Panc1 (cell line): ENCODE data around the gene ART5.

ENCODE experiments used
- CTCF ChIP-seq: fragments of 450-650 bp; IDR thresholded peaks from 2 replicates; pipeline ENCODE4 v1.5.1; 2017; ENCODE audit warnings: mild to moderate bottlenecking
- POLR2AphosphoS5 ChIP-seq: IDR thresholded peaks from 2 replicates; pipeline ENCODE4 v1.6.1; 2012; ENCODE audit warnings: mild to moderate bottlenecking, low read depth, low read length, moderate library complexity
- SIN3A ChIP-seq: IDR thresholded peaks from 2 replicates; pipeline ENCODE4 v1.6.1; 2012; ENCODE audit warnings: low read depth, mild to moderate bottlenecking, low read length, moderate library complexity, borderline replicate concordance; ENCODE audit not compliant: insufficient read depth
- TCF7L2 ChIP-seq: IDR thresholded peaks from 2 replicates; pipeline ENCODE4 v1.6.1; 2011; ENCODE audit warnings: mild to moderate bottlenecking, low read depth, low read length, inconsistent platforms

- TF ChIP-seq CTCF (no peak), TCF7L2 (no peak), SIN3A (no peak), POLR2AphosphoS5 (no peak)
Observed at GRCh38 chr11:3655547-3655946, 13.8 kb upstream of the ART5 start.
